Keratinocyte (primary cell): ENCODE data around the gene EPHA3. TPM values are rescaled to one million over a fixed set of nuclear protein-coding genes. Genes with fewer than 3 reads are reported as not detected.

Experiments
- DNase-seq: peaks from one replicate; pipeline ENCODE4 v3.0.0-alpha.2; 2011; ENCODE audit warnings: low read depth, missing footprints, low spot score
- FAIRE-seq: peaks from 2 replicates; lab custom pipeline; 2011; peaks lifted over from hg19 to GRCh38; lab: Jason Lieb, UNC
- H2AFZ ChIP-seq: 2 replicates; pipeline ENCODE4 v1.6.0; 2012; ENCODE audit warnings: low read length, control low read depth, inconsistent platforms; ENCODE audit not compliant: control insufficient read depth
- H3K27ac ChIP-seq: 2 replicates; pipeline ENCODE4 v1.5.1; 2011; ENCODE audit warnings: low read length; ENCODE audit not compliant: control insufficient read depth, insufficient read depth
- H3K27me3 ChIP-seq: 3 replicates; pipeline ENCODE4 v1.6.0; 2011; ENCODE audit warnings: low read length; ENCODE audit not compliant: control insufficient read depth, insufficient read depth; ENCODE audit errors: extremely low read depth
- H3K36me3 ChIP-seq, 2 experiments: 2 replicates in 1 of 2; 3 replicates in 1 of 2; pipeline ENCODE4 v1.5.1; 2011; ENCODE audit warnings: low read length in 2 of 2, mild to moderate bottlenecking in 1 of 2; ENCODE audit not compliant: control insufficient read depth in 2 of 2, insufficient read depth in 2 of 2; ENCODE audit errors: extremely low read depth in 1 of 2
- H3K4me1 ChIP-seq: 3 replicates; pipeline ENCODE4 v1.5.1; 2011; ENCODE audit warnings: low read length; ENCODE audit not compliant: control insufficient read depth, insufficient read depth; ENCODE audit errors: extremely low read depth
- H3K4me2 ChIP-seq: 3 replicates; pipeline ENCODE4 v1.6.0; 2011; ENCODE audit warnings: low read depth, low read length; ENCODE audit not compliant: control insufficient read depth, insufficient read depth; ENCODE audit errors: extremely low read depth
- H3K4me3 ChIP-seq, 3 experiments: fragments of 200-600 bp in 1 of 3; sonication (generic) in 1 of 3; 2 replicates in 2 of 3; 3 replicates in 1 of 3; pipeline ENCODE4 v1.5.1; 2011 to 2016; ENCODE audit warnings: low read length in 3 of 3, mild to moderate bottlenecking in 3 of 3, control low read depth in 2 of 3, inconsistent platforms in 1 of 3, low read depth in 1 of 3, mixed read lengths in 1 of 3, mixed run types in 1 of 3, moderate library complexity in 1 of 3; ENCODE audit not compliant: control insufficient read depth in 2 of 3, insufficient read depth in 2 of 3; ENCODE audit errors: extremely low read depth in 1 of 3
- H3K79me2 ChIP-seq: 2 replicates; pipeline ENCODE4 v1.6.0; 2012; ENCODE audit warnings: low read length; ENCODE audit not compliant: control insufficient read depth, insufficient read depth
- H3K9ac ChIP-seq: 3 replicates; pipeline ENCODE4 v1.6.0; 2011; ENCODE audit warnings: low read length; ENCODE audit not compliant: control insufficient read depth, insufficient read depth; ENCODE audit errors: extremely low read depth
- H3K9me1 ChIP-seq: 3 replicates; pipeline ENCODE4 v1.6.0; 2011; ENCODE audit warnings: low read length; ENCODE audit not compliant: control insufficient read depth, insufficient read depth; ENCODE audit errors: extremely low read depth
- H3K9me3 ChIP-seq: 2 replicates; pipeline ENCODE4 v1.5.1; 2012; ENCODE audit warnings: low read depth, low read length; ENCODE audit not compliant: control insufficient read depth
- H4K20me1 ChIP-seq: 3 replicates; pipeline ENCODE4 v1.6.0; 2011; ENCODE audit warnings: low read length; ENCODE audit not compliant: control insufficient read depth, insufficient read depth; ENCODE audit errors: extremely low read depth
- CTCF ChIP-seq, 3 experiments: IDR thresholded peaks in 1 of 3; conservative IDR thresholded peaks in 1 of 3; optimal IDR thresholded peaks in 1 of 3; 2 replicates in 2 of 3; 3 replicates in 1 of 3; pipeline versions ENCODE3 to v1.5.1; 2011; ENCODE audit warnings: low read length in 3 of 3, mild to moderate bottlenecking in 3 of 3, moderate library complexity in 2 of 3, control low read depth in 1 of 3, inconsistent platforms in 1 of 3; ENCODE audit not compliant: insufficient read depth in 2 of 3; ENCODE audit errors: extremely low read depth in 1 of 3
- EZH2 ChIP-seq: IDR thresholded peaks from one replicate; pipeline ENCODE4 v1.6.1; 2012; ENCODE audit warnings: inconsistent platforms, mild to moderate bottlenecking, low read length, moderate library complexity
- dilution Hi-C: fragments of 300-500 bp; cut with MboI; formaldehyde crosslinking; loops from one replicate; pipeline ENCODE4 v1.7.0; 2020; ENCODE audit warnings: low sequenced_read_pairs; ENCODE audit not compliant: extremely low pct_ligation_motif_present
- polyA plus RNA-seq, 5 experiments: library from polyadenylated mRNA; depleted of rRNA in 3 of 5; stranded (reverse) in 3 of 5; stranded (forward) in 1 of 5; unstranded in 1 of 5; fragments of >200 nt; gene quantifications; 1 replicate in 1 of 5; 2 replicates in 3 of 5; 3 replicates in 1 of 5; pipeline versions ENCODE4 v1.2.1 to v1.2.3, GENCODE V29; 2011 to 2012; ENCODE audit warnings: missing spikeins in 2 of 5, low read depth in 1 of 5, low replicate concordance in 1 of 5

Gene EPHA3
- polyA plus RNA-seq, 1 donor (not counting 4 experiments of a cell fraction or from before 2014, with no cell fraction given), result 0.13 TPM

GRCh38 chr3:89145995-89146394, 38.6 kb downstream of the EPHA3 start:
- Histone ChIP-seq H3K9me3 (no peaks in the 10 kb centered on the region), H3K27ac (no peak overlapping the region), H3K36me3 (no peaks in the 10 kb centered on the region), H3K4me3 (no peak overlapping the region), H3K27me3 (no peaks in the 10 kb centered on the region), H3K9ac (no peak overlapping the region), H3K4me1 (no peaks in the 10 kb centered on the region), H3K4me2 (no peak overlapping the region), H2AFZ (no peak overlapping the region), H3K79me2 (no peaks in the 10 kb centered on the region), H3K9me1 (no peaks in the 10 kb centered on the region), H4K20me1 (no peaks in the 10 kb centered on the region)
- dilution Hi-C loops, result no loop called here
- peak; percentile 71 for FAIRE-seq
- DNase-seq, result no peak
- TF ChIP-seq CTCF (optimal IDR thresholded peaks at IDR 0.05 in 1 of 3, IDR thresholded peaks at IDR 0.05 in 1 of 3, conservative IDR thresholded peaks at IDR 0.05 in 1 of 3; ENCODE audit: extremely low read depth in 1 of 3, insufficient read depth in 2 of 3, low read length in 3 of 3), result no peak
- no peak for TF ChIP-seq EZH2

DNA sequence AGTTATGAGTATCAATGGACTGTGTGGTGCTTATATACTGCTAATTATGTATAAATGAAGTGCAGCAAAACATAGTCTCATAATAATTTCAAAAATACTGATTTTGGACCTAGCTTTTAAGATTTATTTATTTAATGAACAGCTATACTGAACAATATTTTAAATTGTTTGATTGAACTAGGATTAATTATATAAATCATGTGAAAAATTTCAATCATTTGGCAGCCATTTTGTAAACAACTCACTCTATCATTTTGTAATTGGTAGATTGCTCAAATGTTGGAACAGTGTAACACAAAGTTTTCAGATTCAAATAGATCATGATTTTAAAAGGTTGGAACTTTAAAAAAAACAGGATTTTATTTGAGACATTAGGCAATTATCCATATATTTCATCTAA, 47.0 kb downstream of the EPHA3 start:
- no peaks in the 10 kb centered on the region for H3K4me1 ChIP-seq
- H3K4me3 ChIP-seq, result no peak overlapping the region
- no peaks in the 10 kb centered on the region for H3K27me3 ChIP-seq
- no peaks in the 10 kb centered on the region for H3K79me2 ChIP-seq
- DNase-seq, result no peak
- H3K36me3 ChIP-seq, result no peaks in the 10 kb centered on the region
- H3K9me1 ChIP-seq, result no peaks in the 10 kb centered on the region
- FAIRE-seq, result no peak
- no peak overlapping the region for H3K27ac ChIP-seq
- H3K9ac ChIP-seq, result no peak overlapping the region
- dilution Hi-C loops, result no loop called here
- H3K4me2 ChIP-seq, result no peak overlapping the region
- no peaks in the 10 kb centered on the region for H3K9me3 ChIP-seq
- no peaks in the 10 kb centered on the region for H4K20me1 ChIP-seq
- TF ChIP-seq CTCF (optimal IDR thresholded peaks at IDR 0.05 in 1 of 3, IDR thresholded peaks at IDR 0.05 in 1 of 3, conservative IDR thresholded peaks at IDR 0.05 in 1 of 3; ENCODE audit: extremely low read depth in 1 of 3, insufficient read depth in 2 of 3, low read length in 3 of 3), result no peak
- no peak for TF ChIP-seq EZH2
- no peak overlapping the region for H2AFZ ChIP-seq
